Hepatocyte (in vitro differentiated cells): Measurements from ENCODE around the gene STARD13. TPM values are rescaled to one million over a fixed set of nuclear protein-coding genes. Genes with fewer than 3 reads are reported as not detected.

Experiments
- DNase-seq: peaks from one replicate; pipeline ENCODE4 v3.0.0-alpha.2; 2016; ENCODE audit warnings: low spot score
- H2AFZ ChIP-seq: fragments of 200-600 bp; sonication (generic); 2 replicates; pipeline ENCODE4 v1.6.0; 2016; ENCODE audit warnings: antibody characterized with exemption, mild to moderate bottlenecking
- H3K27ac ChIP-seq: fragments of 200-600 bp; sonication (generic); 2 replicates; pipeline ENCODE4 v1.5.1; 2016; ENCODE audit warnings: mild to moderate bottlenecking
- H3K27me3 ChIP-seq: fragments of 200-600 bp; sonication (generic); 2 replicates; pipeline ENCODE4 v1.6.1; 2016
- H3K36me3 ChIP-seq: fragments of 200-600 bp; sonication (generic); replicated peaks from 2 replicates; pipeline ENCODE4 v1.5.1; 2016; ENCODE audit warnings: low read depth; ENCODE audit not compliant: insufficient read depth
- H3K4me1 ChIP-seq: fragments of 200-600 bp; sonication (generic); 2 replicates; pipeline ENCODE4 v1.5.1; 2016; ENCODE audit warnings: mild to moderate bottlenecking, moderate library complexity; ENCODE audit not compliant: insufficient read depth
- H3K4me2 ChIP-seq: fragments of 200-600 bp; sonication (generic); 2 replicates; pipeline ENCODE4 v1.6.0; 2016
- H3K4me3 ChIP-seq: fragments of 200-600 bp; sonication (generic); 2 replicates; pipeline ENCODE4 v1.5.1; 2016; ENCODE audit warnings: mild to moderate bottlenecking
- H3K79me2 ChIP-seq: fragments of 200-600 bp; sonication (generic); 2 replicates; pipeline ENCODE4 v1.6.0; 2017; ENCODE audit warnings: mild to moderate bottlenecking
- H3K9me2 ChIP-seq: fragments of 200-600 bp; sonication (generic); replicated peaks from 2 replicates; pipeline ENCODE4 v1.6.0; 2017; ENCODE audit warnings: mild to moderate bottlenecking; ENCODE audit not compliant: insufficient read depth
- H3K9me3 ChIP-seq: fragments of 200-600 bp; sonication (generic); 2 replicates; pipeline ENCODE4 v1.5.1; 2016; ENCODE audit warnings: low read depth, mild to moderate bottlenecking
- H4K20me1 ChIP-seq: fragments of 200-600 bp; sonication (generic); 2 replicates; pipeline ENCODE4 v1.6.0; 2016; ENCODE audit warnings: mild to moderate bottlenecking; ENCODE audit not compliant: insufficient read depth, poor library complexity, severe bottlenecking
- CTCF ChIP-seq: fragments of 200-600 bp; sonication (generic); IDR thresholded peaks from 2 replicates; pipeline ENCODE4 v1.5.1; 2016; ENCODE audit warnings: antibody characterized with exemption, mild to moderate bottlenecking; ENCODE audit not compliant: poor library complexity
- EZH2 ChIP-seq: fragments of 200-600 bp; sonication (generic); IDR thresholded peaks from 2 replicates; pipeline ENCODE4 v1.6.1; 2016; ENCODE audit warnings: antibody characterized with exemption, mild to moderate bottlenecking, borderline replicate concordance
- EZH2phosphoT487 ChIP-seq: fragments of 200-600 bp; sonication (generic); IDR thresholded peaks from one replicate; pipeline ENCODE4 v1.6.1; 2018; ENCODE audit warnings: antibody characterized with exemption, mild to moderate bottlenecking, low read depth, moderate library complexity; ENCODE audit not compliant: unreplicated experiment, severe bottlenecking
- WGBS: methylation state at CpG from one replicate; pipeline ENCODE4 v1.1.6; 2016; ENCODE audit warnings: low lambda C conversion rate; ENCODE audit errors: missing lambda C conversion rate; 5-methylcytosine and 5-hydroxymethylcytosine counted together
- polyA plus RNA-seq: library from polyadenylated mRNA; unstranded; fragments of >200 nt; fragmentation: Nextera tagmentation; extraction: Ambion mirVana; gene quantifications from 2 replicates; pipeline ENCODE4 v1.2.1, GENCODE V29; 2016
- total RNA-seq: library from RNA; depleted of rRNA; stranded (reverse); fragments of >200 nt; gene quantifications from 2 replicates; pipeline ENCODE4 v1.2.3, GENCODE V29; 2014

STARD13 gene
- total and polyA plus RNA-seq, 2 experiments from 2014 or later = 5.4 to 13.5 TPM

- Histone ChIP-seq H2AFZ (no peak overlapping the region), H3K9me3 (no peaks in the 10 kb centered on the region), H3K4me1 (peaks cover 39% of the 10 kb centered on the region), H3K9me2 (no peaks in the 10 kb centered on the region), H4K20me1 (no peaks in the 10 kb centered on the region), H3K36me3 (no peaks in the 10 kb centered on the region), H3K79me2 (peaks cover 6% of the 10 kb centered on the region), H3K27me3 (no peaks in the 10 kb centered on the region), H3K27ac (no peak overlapping the region), H3K4me3 (no peak overlapping the region), H3K4me2 (no peak overlapping the region)
- no peak for TF ChIP-seq EZH2phosphoT487
- no peak for TF ChIP-seq CTCF
- TF ChIP-seq EZH2 = no peak
- WGBS = 47% methylated on average over 2 of the region's 2 CpGs
- DNase-seq = no peak
Observed at GRCh38 chr13:33175991-33176390, 109.6 kb downstream of the STARD13 start.

- Histone ChIP-seq H4K20me1 (no peaks in the 10 kb centered on the region), H3K36me3 (no peaks in the 10 kb centered on the region), H3K79me2 (no peaks in the 10 kb centered on the region), H3K27me3 (no peaks in the 10 kb centered on the region), H3K27ac (peak overlapping the region; percentile 38), H3K4me2 (no peak overlapping the region), H2AFZ (no peak overlapping the region), H3K4me3 (no peak overlapping the region), H3K9me2 (no peaks in the 10 kb centered on the region), H3K4me1 (peaks cover 28% of the 10 kb centered on the region), H3K9me3 (no peaks in the 10 kb centered on the region)
- no peak for TF ChIP-seq CTCF
- TF ChIP-seq EZH2 = no peak
- no peak for TF ChIP-seq EZH2phosphoT487
- DNase-seq = no peak
- WGBS = 76% methylated on average over 2 of the region's 2 CpGs
Observed at GRCh38 chr13:33174931-33175330, 110.6 kb downstream of the STARD13 start.

- no peaks in the 10 kb centered on the region for H3K9me3 ChIP-seq
- TF ChIP-seq EZH2phosphoT487 (no peak), CTCF (no peak), EZH2 (no peak)
- H3K4me2 ChIP-seq = no peak overlapping the region
- no peaks in the 10 kb centered on the region for H3K27me3 ChIP-seq
- 82% methylated on average over 3 of the region's 3 CpGs for WGBS
- no peak overlapping the region for H2AFZ ChIP-seq
- DNase-seq = no peak
- H3K27ac ChIP-seq = peak overlapping the region; percentile 32
- H3K9me2 ChIP-seq = no peaks in the 10 kb centered on the region
- H3K4me1 ChIP-seq = peaks cover 24% of the 10 kb centered on the region
- H3K4me3 ChIP-seq = no peak overlapping the region
- H3K79me2 ChIP-seq = no peaks in the 10 kb centered on the region
- H4K20me1 ChIP-seq = no peaks in the 10 kb centered on the region
- no peaks in the 10 kb centered on the region for H3K36me3 ChIP-seq
Observed at GRCh38 chr13:33174491-33174890, 111.1 kb downstream of the STARD13 start.

GRCh38 chr13:33172911-33173310, 112.6 kb downstream of the STARD13 start:
- Histone ChIP-seq H4K20me1 (no peaks in the 10 kb centered on the region), H3K9me3 (no peaks in the 10 kb centered on the region), H3K79me2 (no peaks in the 10 kb centered on the region), H3K9me2 (no peaks in the 10 kb centered on the region), H2AFZ (no peak overlapping the region), H3K27me3 (no peaks in the 10 kb centered on the region), H3K36me3 (no peaks in the 10 kb centered on the region), H3K4me1 (peaks cover 26% of the 10 kb centered on the region), H3K27ac (peak overlapping the region; percentile 51), H3K4me3 (no peak overlapping the region), H3K4me2 (no peak overlapping the region)
- WGBS = 89% methylated on average over 5 of the region's 5 CpGs
- no peak for DNase-seq
- TF ChIP-seq EZH2 (no peak), CTCF (no peak), EZH2phosphoT487 (no peak)
